ENCODE data around the gene SHE. TPM values are rescaled to one million over a fixed set of nuclear protein-coding genes. Genes with fewer than 3 reads are reported as not detected.

The SHE gene
- total RNA-seq, 2 donors from 2014 or later, result 2.6 to 4.2 TPM

- DNase-seq (no peak), ATAC-seq (no peak)
- 64 to 72% methylated on average over 7 of the region's 7 CpGs for WGBS, 2 donors
- intact Hi-C loops (cut with DNase I), result no loop called here
- H3K9me3 ChIP-seq, result no peaks in the 10 kb centered on the region
- no peak overlapping the region for H3K4me3 ChIP-seq
- no peaks in the 10 kb centered on the region for H3K27me3 ChIP-seq
- no peaks in the 10 kb centered on the region for H3K36me3 ChIP-seq (replicated peaks in 1 of 2; ENCODE audit: insufficient read depth in 1 of 2, low read depth in 2 of 2)
- no peak overlapping the region for H3K27ac ChIP-seq
- no peak for TF ChIP-seq POLR2A (IDR thresholded peaks at IDR 0.05)
- TF ChIP-seq CTCF (IDR thresholded peaks at IDR 0.05), result no peak
- peaks cover 3% of the 10 kb centered on the region for H3K4me1 ChIP-seq
Measured at GRCh38 chr1:154485910-154486496, 16.2 kb downstream of the SHE start.

DNA sequence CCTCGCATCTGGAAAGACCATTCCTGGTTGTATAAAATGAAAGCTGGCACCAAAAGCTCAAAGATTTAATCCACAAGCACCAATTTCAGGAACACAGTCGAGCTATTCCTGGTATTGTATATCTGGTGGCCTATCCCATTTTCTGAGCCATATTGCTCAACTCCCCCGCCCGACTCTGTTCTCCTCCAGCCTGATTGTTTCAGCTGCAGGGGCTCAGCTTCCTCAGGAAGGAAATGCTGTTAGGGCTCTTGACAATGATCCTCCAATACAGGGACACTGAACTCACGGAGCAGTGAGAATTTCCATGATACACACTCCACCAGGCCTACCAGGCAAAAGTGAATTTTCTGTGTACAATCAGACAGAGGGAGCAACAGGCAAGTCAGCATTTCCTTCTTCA lies 17.1 kb downstream of the SHE start:
- Histone ChIP-seq H3K27me3 (no peaks in the 10 kb centered on the region), H3K4me3 (no peak overlapping the region), H3K36me3 (replicated peaks in 1 of 2; ENCODE audit: insufficient read depth in 1 of 2, low read depth in 2 of 2) (no peaks in the 10 kb centered on the region), H3K9me3 (no peaks in the 10 kb centered on the region), H3K27ac (peak overlapping the region in 1 of 4 donors; percentile 39), H3K4me1 (peaks cover 3% of the 10 kb centered on the region)
- ATAC-seq (peak; percentile 54), DNase-seq (peak in 1 of 4 donors; percentile 30)
- TF ChIP-seq CTCF (IDR thresholded peaks at IDR 0.05) (no peak), POLR2A (IDR thresholded peaks at IDR 0.05) (no peak)
- 62 to 69% methylated on average over 5 of the region's 5 CpGs for WGBS, 2 donors
- intact Hi-C loops (cut with DNase I), result no loop called here

DNA sequence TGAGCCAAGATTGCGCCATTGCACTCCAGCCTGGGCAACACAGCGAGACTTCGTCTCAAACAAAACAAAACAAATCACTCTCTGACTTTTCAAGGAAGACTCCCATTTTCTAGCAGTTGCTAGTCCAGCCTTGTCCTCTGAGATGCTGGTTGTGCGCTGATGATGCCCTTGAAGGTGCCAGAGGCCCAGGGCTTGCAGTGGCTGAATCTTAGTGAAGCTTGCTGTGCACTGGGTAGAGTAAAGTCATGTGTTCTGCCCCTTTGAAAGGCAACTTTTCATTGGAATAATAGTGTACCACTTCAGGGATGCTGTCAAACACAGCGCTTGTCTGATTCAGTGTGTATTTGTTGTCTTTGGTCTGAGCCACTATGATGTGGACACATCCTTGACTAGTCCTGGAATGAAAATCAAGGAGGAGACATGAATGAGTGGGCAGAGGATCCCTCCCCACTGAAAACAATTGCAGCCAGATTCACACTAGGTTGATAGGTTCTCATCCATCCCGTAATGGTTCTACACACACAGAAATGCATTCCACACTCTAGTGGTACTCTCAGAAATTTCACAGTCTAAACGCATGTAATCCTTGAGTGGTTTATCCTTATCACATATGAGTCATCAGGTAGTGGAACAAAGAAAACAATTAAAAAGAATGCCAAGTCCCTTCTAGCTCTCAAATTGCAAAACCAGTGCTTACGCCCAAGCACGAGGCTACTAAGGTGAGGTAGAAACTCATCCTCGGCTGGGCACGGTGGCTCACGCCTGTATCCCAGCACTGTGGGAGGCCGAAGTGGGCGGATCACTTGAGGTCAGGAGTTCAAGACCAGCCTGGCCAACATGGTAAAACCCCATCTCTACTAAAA lies 18.0 kb downstream of the SHE start:
- WGBS, 2 donors, result 56 to 64% methylated on average over 13 to 14 of the region's 14 CpGs
- H3K4me3 ChIP-seq, result no peak overlapping the region
- intact Hi-C loops (cut with DNase I), result no loop called here
- DNase-seq (peak in 1 of 4 donors; percentile 52), ATAC-seq (peak; percentile 56)
- TF ChIP-seq CTCF (IDR thresholded peaks at IDR 0.05), result no peak
- TF ChIP-seq POLR2A (IDR thresholded peaks at IDR 0.05), result no peak
- H3K27ac ChIP-seq, result peak overlapping the region in 2 of 4 donors; percentile 26 to 39
- H3K27me3 ChIP-seq, result no peaks in the 10 kb centered on the region
- H3K36me3 ChIP-seq (replicated peaks in 1 of 2; ENCODE audit: insufficient read depth in 1 of 2, low read depth in 2 of 2), result no peaks in the 10 kb centered on the region
- H3K4me1 ChIP-seq, result peaks cover 3% of the 10 kb centered on the region
- no peaks in the 10 kb centered on the region for H3K9me3 ChIP-seq

GRCh38 chr1:154481053-154481452 lies 21.2 kb downstream of the SHE start:
- H3K4me1 ChIP-seq, result peaks cover 6% of the 10 kb centered on the region
- intact Hi-C loops (cut with DNase I), result no loop called here

More at GRCh38 chr1:154481053-154481452, 21.2 kb downstream of the SHE start:
- TF ChIP-seq POLR2A (IDR thresholded peaks at IDR 0.05) (no peak), CTCF (IDR thresholded peaks at IDR 0.05) (no peak)
- no peak overlapping the region for H3K4me3 ChIP-seq
- H3K27ac ChIP-seq, result no peak overlapping the region
- no peaks in the 10 kb centered on the region for H3K9me3 ChIP-seq
- H3K36me3 ChIP-seq (replicated peaks in 1 of 2; ENCODE audit: insufficient read depth in 1 of 2, low read depth in 2 of 2), result no peaks in the 10 kb centered on the region
- DNase-seq, result no peak
- H3K27me3 ChIP-seq, result no peaks in the 10 kb centered on the region
- WGBS, 2 donors, result 44 to 50% methylated on average over 1 of the region's 1 CpG
- no peak for ATAC-seq

All from body of pancreas (tissue), 4 donors.